ENCODE results near the gene FKBP1C. TPM values are rescaled to one million over a fixed set of nuclear protein-coding genes. Genes with fewer than 3 reads are reported as not detected.
A peak's percentile ranks its signal among the peaks of the same experiment; 100 is the strongest.

FKBP1C gene
- total RNA-seq, 1 donor from 2014 or later: 0.82 TPM

DNA sequence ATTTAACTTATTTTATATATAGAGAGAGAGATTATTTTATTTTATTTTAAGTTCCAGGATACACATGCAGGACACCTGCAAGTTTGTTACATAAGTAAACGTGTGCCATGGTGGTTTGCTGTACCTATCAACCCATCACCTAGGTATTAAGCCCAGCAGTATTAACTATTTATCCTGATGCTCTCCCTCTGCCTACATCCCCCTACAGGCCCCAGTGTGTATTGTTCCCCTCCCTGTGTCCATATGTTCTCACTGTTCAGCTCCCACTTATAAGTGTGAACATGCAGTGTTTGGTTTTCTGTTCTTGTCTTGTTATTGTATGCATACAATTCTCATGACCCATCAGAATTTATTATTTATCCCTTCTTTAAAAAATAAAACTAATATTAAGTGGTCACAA is 34.6 kb downstream of the FKBP1C start:
- Mint-ChIP-seq H3K27ac (ENCODE audit: unreplicated experiment) (no peak overlapping the region), H3K27me3 (ENCODE audit: low read depth) (peaks cover 3% of the 10 kb centered on the region), H3K4me1 (ENCODE audit: low read depth) (no peaks in the 10 kb centered on the region), H3K9me3 (ENCODE audit: low read depth) (no peaks in the 10 kb centered on the region), H3K4me3 (ENCODE audit: unreplicated experiment) (no peak overlapping the region), H3K36me3 (ENCODE audit: low read depth) (no peaks in the 10 kb centered on the region)
- no peak for DNase-seq (ENCODE audit: low spot score)
- TF ChIP-seq, protein P1, sequence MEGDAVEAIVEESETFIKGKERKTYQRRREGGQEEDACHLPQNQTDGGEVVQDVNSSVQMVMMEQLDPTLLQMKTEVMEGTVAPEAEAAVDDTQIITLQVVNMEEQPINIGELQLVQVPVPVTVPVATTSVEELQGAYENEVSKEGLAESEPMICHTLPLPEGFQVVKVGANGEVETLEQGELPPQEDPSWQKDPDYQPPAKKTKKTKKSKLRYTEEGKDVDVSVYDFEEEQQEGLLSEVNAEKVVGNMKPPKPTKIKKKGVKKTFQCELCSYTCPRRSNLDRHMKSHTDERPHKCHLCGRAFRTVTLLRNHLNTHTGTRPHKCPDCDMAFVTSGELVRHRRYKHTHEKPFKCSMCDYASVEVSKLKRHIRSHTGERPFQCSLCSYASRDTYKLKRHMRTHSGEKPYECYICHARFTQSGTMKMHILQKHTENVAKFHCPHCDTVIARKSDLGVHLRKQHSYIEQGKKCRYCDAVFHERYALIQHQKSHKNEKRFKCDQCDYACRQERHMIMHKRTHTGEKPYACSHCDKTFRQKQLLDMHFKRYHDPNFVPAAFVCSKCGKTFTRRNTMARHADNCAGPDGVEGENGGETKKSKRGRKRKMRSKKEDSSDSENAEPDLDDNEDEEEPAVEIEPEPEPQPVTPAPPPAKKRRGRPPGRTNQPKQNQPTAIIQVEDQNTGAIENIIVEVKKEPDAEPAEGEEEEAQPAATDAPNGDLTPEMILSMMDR (IDR thresholded peaks at IDR 0.05): peak; percentile 22

DNA sequence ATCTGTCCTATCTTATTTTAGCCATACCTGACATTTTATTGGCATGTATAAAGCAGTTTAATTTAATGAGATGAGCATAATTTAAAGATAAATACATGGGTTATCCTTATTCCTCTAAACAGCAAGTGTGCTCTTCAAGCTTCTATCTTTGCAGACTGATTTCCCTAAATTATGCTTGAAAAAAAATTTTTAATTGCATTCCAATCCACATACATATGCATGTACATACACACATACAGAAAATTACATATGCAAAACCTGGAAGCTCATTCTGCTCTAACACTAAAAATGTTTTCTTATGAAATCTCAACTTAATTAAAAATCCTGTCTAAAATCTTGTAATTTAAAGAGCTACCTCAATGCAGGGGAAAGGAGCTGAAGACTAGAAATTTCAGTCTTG is 35.3 kb downstream of the FKBP1C start:
- TF ChIP-seq, protein P1 (IDR thresholded peaks at IDR 0.05): no peak
- no peaks in the 10 kb centered on the region for H3K4me1 Mint-ChIP-seq (ENCODE audit: low read depth)
- H3K4me3 Mint-ChIP-seq (ENCODE audit: unreplicated experiment): no peak overlapping the region
- DNase-seq (ENCODE audit: low spot score): no peak
- no peak overlapping the region for H3K27ac Mint-ChIP-seq (ENCODE audit: unreplicated experiment)
- H3K27me3 Mint-ChIP-seq (ENCODE audit: low read depth): peaks cover 3% of the 10 kb centered on the region
- no peaks in the 10 kb centered on the region for H3K9me3 Mint-ChIP-seq (ENCODE audit: low read depth)
- H3K36me3 Mint-ChIP-seq (ENCODE audit: low read depth): no peaks in the 10 kb centered on the region

DNA sequence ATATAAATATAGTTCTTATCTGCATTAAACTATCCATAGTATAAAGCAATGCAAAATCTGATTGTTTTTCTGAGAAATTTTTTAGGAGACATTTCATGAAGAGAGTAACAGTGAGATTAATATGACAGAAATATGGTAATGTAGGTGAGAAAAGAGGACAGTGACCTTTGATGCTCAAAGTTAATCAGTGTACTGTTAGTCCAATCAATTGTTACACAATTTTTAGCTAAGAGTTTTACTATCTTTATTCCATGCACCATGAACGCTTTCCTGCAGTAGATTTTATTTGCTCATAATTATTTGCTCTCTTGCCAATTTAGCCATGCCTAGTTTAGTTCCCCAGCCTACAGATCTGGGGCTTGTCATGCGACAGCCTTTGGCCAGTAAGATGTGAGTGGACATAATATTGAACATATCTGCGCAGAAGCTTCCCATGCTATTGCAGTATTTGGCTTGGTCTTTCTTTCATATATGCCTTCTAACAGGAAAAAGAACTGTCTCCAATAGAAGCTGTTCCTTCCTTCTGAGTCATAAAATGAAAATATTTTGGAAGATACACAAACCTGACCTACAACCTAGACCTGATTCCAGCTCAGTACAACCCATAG is 38.7 kb downstream of the FKBP1C start:
- H3K4me3 Mint-ChIP-seq (ENCODE audit: unreplicated experiment): no peak overlapping the region
- no peaks in the 10 kb centered on the region for H3K9me3 Mint-ChIP-seq (ENCODE audit: low read depth)

DNA sequence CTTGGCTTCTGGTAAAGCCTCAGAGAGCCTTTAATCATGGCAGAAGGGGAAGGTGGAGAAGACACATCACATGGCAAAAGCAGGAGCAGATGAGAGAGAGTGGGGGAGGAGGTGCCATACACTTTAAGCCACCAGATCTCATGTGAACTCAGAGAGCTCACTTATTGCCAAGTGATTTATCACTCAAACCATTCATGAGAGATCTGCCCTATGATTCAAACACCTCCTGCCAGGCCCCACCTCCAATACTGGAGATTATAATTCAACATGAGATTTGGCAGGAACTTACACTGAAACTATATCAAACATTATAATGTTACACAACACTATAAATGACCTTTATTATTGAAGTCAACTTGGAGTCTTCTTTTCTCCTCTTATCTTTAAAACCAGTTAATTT is 47.9 kb downstream of the FKBP1C start:
- Mint-ChIP-seq H3K36me3 (ENCODE audit: low read depth) (peaks cover 1% of the 10 kb centered on the region), H3K27me3 (ENCODE audit: low read depth) (no peaks in the 10 kb centered on the region), H3K4me3 (ENCODE audit: unreplicated experiment) (no peak overlapping the region), H3K4me1 (ENCODE audit: low read depth) (no peaks in the 10 kb centered on the region), H3K27ac (ENCODE audit: unreplicated experiment) (no peak overlapping the region), H3K9me3 (ENCODE audit: low read depth) (no peaks in the 10 kb centered on the region)
- DNase-seq (ENCODE audit: low spot score): no peak
- TF ChIP-seq, protein P1 (IDR thresholded peaks at IDR 0.05): no peak

More for the DNA sequence above, 38.7 kb downstream of the FKBP1C start:
- Mint-ChIP-seq H3K36me3 (ENCODE audit: low read depth) (peaks cover 1% of the 10 kb centered on the region), H3K4me1 (ENCODE audit: low read depth) (no peaks in the 10 kb centered on the region), H3K27me3 (ENCODE audit: low read depth) (peaks cover 2% of the 10 kb centered on the region), H3K27ac (ENCODE audit: unreplicated experiment) (no peak overlapping the region)
- TF ChIP-seq, protein P1 (IDR thresholded peaks at IDR 0.05): no peak
- no peak for DNase-seq (ENCODE audit: low spot score)

DNA sequence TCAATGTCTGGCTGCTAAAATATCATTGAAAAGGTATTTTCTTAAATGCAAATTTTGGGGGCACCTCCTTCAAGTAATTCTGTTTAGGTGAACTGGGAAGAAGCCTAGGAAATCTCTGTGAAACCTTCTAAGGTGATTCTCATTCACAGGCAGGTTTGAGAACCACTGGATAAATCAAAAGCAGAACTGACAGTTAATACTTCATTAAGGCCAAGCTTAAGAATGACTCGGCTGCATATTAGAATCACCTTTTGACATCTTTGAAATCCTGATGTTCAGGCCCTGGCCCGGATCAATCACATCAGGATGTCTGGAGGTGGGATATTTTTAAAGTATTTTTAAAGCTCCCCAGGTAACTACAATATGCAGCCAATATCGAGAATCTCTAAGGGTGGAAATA is 50.6 kb downstream of the FKBP1C start:
- H3K4me3 Mint-ChIP-seq (ENCODE audit: unreplicated experiment): no peak overlapping the region
- H3K9me3 Mint-ChIP-seq (ENCODE audit: low read depth): no peaks in the 10 kb centered on the region
- TF ChIP-seq, protein P1 (IDR thresholded peaks at IDR 0.05): no peak
- H3K4me1 Mint-ChIP-seq (ENCODE audit: low read depth): no peaks in the 10 kb centered on the region
- no peaks in the 10 kb centered on the region for H3K36me3 Mint-ChIP-seq (ENCODE audit: low read depth)
- no peaks in the 10 kb centered on the region for H3K27me3 Mint-ChIP-seq (ENCODE audit: low read depth)
- H3K27ac Mint-ChIP-seq (ENCODE audit: unreplicated experiment): no peak overlapping the region
- DNase-seq (ENCODE audit: low spot score): no peak

Other genes starting within 250 kb of the FKBP1C start
- 1.4 TPM in 2 of 3 replicates, not detected in the other for gene LGSN, start 108.5 kb downstream of the FKBP1C start, total RNA-seq